Omental fat pad (tissue), 4 donors: ENCODE measurements around the gene SRGAP3. TPM values are rescaled to one million over a fixed set of nuclear protein-coding genes. Genes with fewer than 3 reads are reported as not detected.

Source experiments
- ATAC-seq: fragments of 150-250 bp; one replicate; pipeline ENCODE4 v1.9.1; 2016; ENCODE audit warnings: mild to moderate bottlenecking, moderate library complexity; ENCODE audit not compliant: low FRiP score
- DNase-seq: peaks from one replicate; pipeline ENCODE4 v3.0.0-alpha.2; 2019; ENCODE audit warnings: low spot score
- total RNA-seq, 4 donors: library from RNA; depleted of rRNA; stranded (reverse); fragments of >200 nt; gene quantifications; one replicate each; pipeline ENCODE4 v1.1.0, GENCODE V29; 2016
- TF ChIP-seq, protein P1 (sequence below), 3 donors: fragments of 450-650 bp; IDR thresholded peaks; one replicate each; pipeline ENCODE4 v1.5.1; 2016 to 2017; ENCODE audit warnings: antibody characterized with exemption in 3 of 3, mild to moderate bottlenecking in 3 of 3, moderate library complexity in 2 of 3

SRGAP3 gene
- total RNA-seq, 4 donors from 2014 or later = 3.0 to 5.3 (median 3.6) TPM

DNA sequence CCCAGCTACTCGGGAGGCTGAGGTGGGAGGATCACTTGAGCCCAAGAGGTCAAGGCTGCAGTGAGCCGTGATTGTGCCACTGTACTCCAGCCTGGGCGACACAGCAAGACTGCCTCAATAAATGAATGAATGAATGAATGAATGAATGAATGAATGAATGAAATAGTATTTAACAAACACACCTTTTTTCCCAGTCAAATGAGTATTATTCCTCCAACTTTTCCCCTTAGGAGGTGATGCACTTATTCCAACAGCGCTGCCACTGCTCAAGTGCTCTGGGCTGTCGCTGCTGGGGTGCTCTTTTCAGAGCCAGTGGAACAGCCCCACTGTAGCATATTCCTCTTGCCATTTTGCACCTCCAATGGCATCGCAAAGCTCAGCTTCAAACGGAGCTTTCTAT is 219.4 kb downstream of the SRGAP3 start:
- ATAC-seq (no peak), DNase-seq (no peak)
- TF ChIP-seq, protein P1, sequence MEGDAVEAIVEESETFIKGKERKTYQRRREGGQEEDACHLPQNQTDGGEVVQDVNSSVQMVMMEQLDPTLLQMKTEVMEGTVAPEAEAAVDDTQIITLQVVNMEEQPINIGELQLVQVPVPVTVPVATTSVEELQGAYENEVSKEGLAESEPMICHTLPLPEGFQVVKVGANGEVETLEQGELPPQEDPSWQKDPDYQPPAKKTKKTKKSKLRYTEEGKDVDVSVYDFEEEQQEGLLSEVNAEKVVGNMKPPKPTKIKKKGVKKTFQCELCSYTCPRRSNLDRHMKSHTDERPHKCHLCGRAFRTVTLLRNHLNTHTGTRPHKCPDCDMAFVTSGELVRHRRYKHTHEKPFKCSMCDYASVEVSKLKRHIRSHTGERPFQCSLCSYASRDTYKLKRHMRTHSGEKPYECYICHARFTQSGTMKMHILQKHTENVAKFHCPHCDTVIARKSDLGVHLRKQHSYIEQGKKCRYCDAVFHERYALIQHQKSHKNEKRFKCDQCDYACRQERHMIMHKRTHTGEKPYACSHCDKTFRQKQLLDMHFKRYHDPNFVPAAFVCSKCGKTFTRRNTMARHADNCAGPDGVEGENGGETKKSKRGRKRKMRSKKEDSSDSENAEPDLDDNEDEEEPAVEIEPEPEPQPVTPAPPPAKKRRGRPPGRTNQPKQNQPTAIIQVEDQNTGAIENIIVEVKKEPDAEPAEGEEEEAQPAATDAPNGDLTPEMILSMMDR (IDR thresholded peaks at IDR 0.05) = no peak

DNA sequence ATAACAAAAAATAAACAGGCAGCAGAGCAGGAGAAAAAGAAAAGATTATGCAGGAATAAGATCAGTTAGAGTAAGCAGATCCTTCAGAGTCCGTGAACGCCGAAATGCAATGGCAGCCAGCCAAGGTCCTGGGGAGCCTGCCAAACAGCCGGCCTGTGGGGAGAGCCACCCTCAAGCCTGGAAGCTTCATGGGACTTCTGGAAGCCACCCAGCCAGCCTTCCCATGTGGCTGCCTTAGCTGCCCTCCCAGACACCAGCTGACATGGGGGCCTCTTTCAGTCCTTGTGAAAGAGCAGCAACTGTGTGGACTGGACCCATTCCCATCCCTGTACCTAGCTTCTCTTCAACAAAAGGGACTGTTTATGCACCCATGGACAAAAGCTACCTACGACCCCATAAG is 221.3 kb downstream of the SRGAP3 start:
- TF ChIP-seq, protein P1 (IDR thresholded peaks at IDR 0.05) = no peak
- ATAC-seq = no peak
- peak; percentile 49 for DNase-seq

DNA sequence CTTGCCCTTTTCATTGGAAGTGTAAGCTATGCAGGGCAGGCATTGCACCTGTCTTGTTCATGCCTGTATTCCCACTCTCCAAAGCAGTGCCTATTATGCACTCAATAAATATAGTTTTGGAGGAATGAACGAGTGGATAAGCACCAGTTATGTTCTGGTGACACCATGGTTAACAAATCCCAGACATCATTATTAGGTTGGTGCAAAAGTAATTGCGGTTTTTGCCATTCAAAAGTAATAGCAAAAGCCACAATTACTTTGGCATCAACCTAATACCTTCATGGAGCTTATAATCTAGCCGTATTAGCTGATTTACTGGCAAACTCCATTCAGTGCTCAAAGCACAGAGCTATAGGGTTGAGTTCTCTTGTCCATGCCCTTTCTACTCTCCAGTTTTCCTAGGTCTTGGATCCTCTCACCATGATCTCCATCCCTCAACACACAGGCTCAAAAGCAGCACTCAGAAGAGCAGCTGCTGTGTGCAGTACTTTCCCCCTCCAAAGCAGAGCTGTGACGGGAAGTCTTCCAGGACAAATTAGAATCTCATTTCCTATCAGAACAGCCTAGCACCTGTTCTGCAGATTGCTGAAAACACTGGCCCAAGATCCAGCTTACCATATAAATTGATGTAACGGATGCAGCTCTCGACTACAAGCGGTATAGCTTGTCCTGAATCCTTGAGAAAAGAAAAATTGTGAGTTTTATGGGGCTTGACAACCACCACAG is 223.0 kb downstream of the SRGAP3 start:
- ATAC-seq = no peak
- TF ChIP-seq, protein P1 (IDR thresholded peaks at IDR 0.05) = no peak
- no peak for DNase-seq

DNA sequence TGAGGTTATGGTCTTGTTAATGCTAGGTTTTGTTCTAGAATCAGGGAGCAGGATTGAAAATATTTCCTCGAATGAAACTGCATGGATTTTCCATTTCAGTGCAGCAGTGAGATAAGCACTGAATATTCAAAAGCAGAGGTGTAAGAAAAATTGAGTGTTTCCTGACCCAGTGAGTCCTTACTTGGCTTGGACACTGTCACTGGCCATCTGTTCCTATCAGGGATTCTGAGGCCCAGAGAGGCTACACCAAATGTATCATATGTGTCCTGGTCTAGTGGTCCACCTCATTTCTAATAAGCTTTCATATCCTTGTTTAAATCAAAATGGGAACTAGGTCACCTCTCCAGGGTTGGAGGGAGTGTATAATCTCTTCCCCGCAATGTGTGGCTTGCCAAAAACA is 225.1 kb downstream of the SRGAP3 start:
- TF ChIP-seq, protein P1 (IDR thresholded peaks at IDR 0.05) = no peak
- ATAC-seq (no peak), DNase-seq (no peak)

DNA sequence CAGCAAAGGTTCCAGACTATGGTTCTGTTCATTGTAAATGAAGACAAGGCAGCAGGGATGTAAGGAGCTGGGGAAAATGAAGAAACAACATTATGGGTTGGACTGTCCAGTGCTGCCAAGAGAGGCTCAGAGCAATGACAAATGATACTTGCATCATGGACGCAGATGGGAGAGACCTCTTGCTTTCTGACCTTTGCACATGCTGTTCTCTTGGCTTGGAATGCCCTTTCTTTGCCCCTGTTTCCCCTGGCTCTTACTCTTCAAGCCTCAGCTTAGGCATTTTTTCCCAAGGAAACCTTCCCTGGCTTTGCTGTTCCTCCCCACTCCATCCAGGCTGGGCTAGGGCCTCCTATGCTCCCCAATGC is 226.2 kb downstream of the SRGAP3 start:
- DNase-seq (no peak), ATAC-seq (peak; percentile 20)
- TF ChIP-seq, protein P1 (IDR thresholded peaks at IDR 0.05) = no peak

DNA sequence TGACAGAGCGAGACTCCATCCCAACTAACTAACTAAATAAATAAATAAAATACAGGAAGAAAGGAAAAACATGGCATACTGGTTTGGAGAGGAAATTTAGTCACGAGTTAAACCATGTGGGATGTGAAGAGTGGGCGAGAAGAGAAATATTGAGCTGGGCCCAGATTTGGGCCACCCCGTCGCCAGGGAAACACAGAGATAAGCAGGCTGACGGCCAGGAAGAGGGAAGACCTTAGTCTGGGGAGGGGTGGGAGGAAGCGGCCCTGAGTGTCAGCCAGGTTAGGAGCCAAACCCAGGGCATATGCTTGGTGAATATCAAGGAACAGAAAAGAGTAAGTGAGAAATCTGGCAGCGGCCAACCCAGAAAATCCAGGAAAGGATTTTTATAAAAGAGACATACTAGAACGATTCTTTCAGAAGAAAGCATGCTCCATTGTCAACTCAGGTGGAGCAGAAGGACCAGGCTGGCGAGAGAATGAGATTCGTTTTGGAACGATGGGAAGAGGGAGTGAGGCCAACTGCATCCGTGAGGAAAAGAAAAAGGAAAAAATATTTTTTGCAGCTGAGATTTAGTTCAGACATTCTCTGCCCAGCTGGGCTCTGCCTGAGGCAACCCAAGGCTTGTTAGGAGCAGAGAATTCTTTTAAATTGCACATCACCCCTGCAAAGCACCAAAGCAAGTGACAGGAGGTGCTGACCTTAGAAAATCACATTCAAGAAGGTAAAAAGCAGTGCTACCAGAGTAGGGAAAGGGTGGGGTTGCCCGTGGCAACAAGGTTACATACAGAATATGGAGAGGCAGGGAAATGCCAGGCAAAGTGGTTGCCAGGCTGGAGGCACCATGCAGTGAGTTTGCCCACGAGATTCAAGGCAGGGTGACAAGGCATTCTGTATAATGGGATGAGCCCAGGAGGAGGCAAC is 226.9 kb downstream of the SRGAP3 start:
- DNase-seq (no peak), ATAC-seq (no peak)
- TF ChIP-seq, protein P1 (IDR thresholded peaks at IDR 0.05) = no peak
